ENCODE measurements around the gene DPP4.

DNA sequence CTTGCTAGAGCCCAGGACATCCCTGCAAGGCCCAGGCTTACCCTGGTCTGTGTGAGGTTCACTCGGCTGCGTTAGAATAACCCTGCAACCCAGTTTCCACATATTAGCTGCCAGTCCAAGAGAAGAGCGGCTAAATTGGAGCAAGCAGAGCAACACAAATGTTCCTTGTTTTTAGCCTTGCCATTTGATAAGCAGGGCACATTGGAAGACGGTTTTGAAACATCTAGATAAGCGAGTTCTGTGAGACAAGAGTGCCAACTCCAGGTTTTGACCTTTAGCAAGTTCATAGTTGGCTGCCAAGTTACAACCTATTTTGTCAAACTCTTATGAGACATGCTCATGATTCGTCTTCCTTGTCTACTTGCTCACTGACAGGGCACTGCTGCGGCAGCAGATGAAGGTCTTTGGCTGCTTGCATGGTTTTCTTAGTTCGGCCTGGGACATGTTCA is 23.5 kb downstream of the DPP4 start:
- TF ChIP-seq ZFP30 (CRISPR knock-in tag; IDR thresholded peaks at IDR 0.05) (no peak), OSR1 (CRISPR knock-in tag; IDR thresholded peaks at IDR 0.05) (no peak), ARNTL (CRISPR knock-in tag; IDR thresholded peaks at IDR 0.05; ENCODE audit: borderline replicate concordance, low read depth) (no peak), PATZ1 (CRISPR knock-in tag; IDR thresholded peaks at IDR 0.05; ENCODE audit: borderline replicate concordance) (no peak)
- TF ChIP-seq, protein P1, sequence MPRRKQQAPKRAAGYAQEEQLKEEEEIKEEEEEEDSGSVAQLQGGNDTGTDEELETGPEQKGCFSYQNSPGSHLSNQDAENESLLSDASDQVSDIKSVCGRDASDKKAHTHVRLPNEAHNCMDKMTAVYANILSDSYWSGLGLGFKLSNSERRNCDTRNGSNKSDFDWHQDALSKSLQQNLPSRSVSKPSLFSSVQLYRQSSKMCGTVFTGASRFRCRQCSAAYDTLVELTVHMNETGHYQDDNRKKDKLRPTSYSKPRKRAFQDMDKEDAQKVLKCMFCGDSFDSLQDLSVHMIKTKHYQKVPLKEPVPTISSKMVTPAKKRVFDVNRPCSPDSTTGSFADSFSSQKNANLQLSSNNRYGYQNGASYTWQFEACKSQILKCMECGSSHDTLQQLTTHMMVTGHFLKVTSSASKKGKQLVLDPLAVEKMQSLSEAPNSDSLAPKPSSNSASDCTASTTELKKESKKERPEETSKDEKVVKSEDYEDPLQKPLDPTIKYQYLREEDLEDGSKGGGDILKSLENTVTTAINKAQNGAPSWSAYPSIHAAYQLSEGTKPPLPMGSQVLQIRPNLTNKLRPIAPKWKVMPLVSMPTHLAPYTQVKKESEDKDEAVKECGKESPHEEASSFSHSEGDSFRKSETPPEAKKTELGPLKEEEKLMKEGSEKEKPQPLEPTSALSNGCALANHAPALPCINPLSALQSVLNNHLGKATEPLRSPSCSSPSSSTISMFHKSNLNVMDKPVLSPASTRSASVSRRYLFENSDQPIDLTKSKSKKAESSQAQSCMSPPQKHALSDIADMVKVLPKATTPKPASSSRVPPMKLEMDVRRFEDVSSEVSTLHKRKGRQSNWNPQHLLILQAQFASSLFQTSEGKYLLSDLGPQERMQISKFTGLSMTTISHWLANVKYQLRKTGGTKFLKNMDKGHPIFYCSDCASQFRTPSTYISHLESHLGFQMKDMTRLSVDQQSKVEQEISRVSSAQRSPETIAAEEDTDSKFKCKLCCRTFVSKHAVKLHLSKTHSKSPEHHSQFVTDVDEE (CRISPR knock-in tag; IDR thresholded peaks at IDR 0.05) = no peak
